ENCODE data around the gene PROZ. TPM values are rescaled to one million over a fixed set of nuclear protein-coding genes. Genes with fewer than 3 reads are reported as not detected.

PROZ gene
- total RNA-seq, 1 donor from 2014 or later = not detected

DNA sequence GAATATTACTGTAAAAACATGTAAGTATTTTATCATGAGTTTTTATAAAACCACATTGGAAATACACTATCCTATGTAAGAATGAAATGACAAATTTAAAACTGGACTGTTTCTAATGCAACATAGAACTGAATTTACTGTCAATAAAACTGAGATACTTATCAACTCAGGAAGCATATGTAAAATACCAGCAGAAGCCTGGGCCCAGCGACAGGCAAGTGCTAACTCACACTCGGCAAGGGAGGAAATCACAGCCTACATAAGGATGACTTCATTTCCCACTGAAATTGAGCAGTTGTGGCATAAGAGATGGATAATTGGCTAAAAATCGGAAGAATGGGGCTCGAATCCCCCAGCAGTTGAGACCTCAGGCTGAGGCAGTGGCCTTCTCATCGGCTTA is 12.1 kb downstream of the PROZ start:
- Mint-ChIP-seq H3K4me3 (no peak overlapping the region), H3K27me3 (ENCODE audit: low read depth) (no peaks in the 10 kb centered on the region), H3K36me3 (ENCODE audit: low read depth) (peaks cover 23% of the 10 kb centered on the region), H3K27ac (ENCODE audit: unreplicated experiment) (no peak overlapping the region), H3K4me1 (no peaks in the 10 kb centered on the region), H3K9me3 (no peaks in the 10 kb centered on the region)
- DNase-seq (ENCODE audit: low read depth, low spot score) = no peak
- TF ChIP-seq, protein P1, sequence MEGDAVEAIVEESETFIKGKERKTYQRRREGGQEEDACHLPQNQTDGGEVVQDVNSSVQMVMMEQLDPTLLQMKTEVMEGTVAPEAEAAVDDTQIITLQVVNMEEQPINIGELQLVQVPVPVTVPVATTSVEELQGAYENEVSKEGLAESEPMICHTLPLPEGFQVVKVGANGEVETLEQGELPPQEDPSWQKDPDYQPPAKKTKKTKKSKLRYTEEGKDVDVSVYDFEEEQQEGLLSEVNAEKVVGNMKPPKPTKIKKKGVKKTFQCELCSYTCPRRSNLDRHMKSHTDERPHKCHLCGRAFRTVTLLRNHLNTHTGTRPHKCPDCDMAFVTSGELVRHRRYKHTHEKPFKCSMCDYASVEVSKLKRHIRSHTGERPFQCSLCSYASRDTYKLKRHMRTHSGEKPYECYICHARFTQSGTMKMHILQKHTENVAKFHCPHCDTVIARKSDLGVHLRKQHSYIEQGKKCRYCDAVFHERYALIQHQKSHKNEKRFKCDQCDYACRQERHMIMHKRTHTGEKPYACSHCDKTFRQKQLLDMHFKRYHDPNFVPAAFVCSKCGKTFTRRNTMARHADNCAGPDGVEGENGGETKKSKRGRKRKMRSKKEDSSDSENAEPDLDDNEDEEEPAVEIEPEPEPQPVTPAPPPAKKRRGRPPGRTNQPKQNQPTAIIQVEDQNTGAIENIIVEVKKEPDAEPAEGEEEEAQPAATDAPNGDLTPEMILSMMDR (conservative IDR thresholded peaks at IDR 0.05) = no peak

GRCh38 chr13:113171250-113172125 is 13.0 kb downstream of the PROZ start:
- TF ChIP-seq, protein P1 (conservative IDR thresholded peaks at IDR 0.05) = no peak
- Mint-ChIP-seq H3K4me1 (no peaks in the 10 kb centered on the region), H3K9me3 (no peaks in the 10 kb centered on the region), H3K4me3 (no peak overlapping the region), H3K36me3 (ENCODE audit: low read depth) (peaks cover 26% of the 10 kb centered on the region), H3K27me3 (ENCODE audit: low read depth) (no peaks in the 10 kb centered on the region), H3K27ac (ENCODE audit: unreplicated experiment) (no peak overlapping the region)
- DNase-seq (ENCODE audit: low read depth, low spot score) = no peak

DNA sequence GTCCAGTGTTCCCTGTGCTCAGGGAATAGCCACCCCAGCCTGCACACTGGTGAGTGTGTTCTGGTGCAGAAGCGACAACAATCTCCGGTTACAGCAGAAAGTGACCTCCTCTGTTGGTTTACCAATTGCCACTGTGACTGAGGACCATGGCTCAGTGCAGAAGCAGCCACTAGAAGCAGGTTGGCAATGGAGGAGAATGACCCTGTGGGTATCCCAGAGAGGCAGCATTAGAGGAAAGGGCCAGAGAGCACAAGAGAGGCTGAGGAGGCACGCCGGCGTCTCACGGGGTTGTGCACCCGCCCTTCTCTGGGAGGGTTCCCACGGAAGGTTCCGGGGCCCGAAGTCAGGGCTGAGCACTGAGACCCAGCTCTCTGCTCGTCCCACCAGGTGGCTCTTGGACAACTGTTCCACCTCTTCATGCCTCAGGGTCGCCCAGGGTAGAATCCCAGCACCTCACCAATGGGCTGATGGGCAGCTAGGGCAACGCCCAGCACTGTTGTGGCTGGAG is 14.0 kb downstream of the PROZ start:
- Mint-ChIP-seq H3K4me1 (no peaks in the 10 kb centered on the region), H3K9me3 (no peaks in the 10 kb centered on the region), H3K4me3 (no peak overlapping the region), H3K27me3 (ENCODE audit: low read depth) (no peaks in the 10 kb centered on the region), H3K36me3 (ENCODE audit: low read depth) (peaks cover 21% of the 10 kb centered on the region), H3K27ac (ENCODE audit: unreplicated experiment) (no peak overlapping the region)
- TF ChIP-seq, protein P1 (conservative IDR thresholded peaks at IDR 0.05) = no peak
- no peak for DNase-seq (ENCODE audit: low read depth, low spot score)

- TF ChIP-seq, protein P1 (conservative IDR thresholded peaks at IDR 0.05) = no peak
- Mint-ChIP-seq H3K4me1 (peaks cover 7% of the 10 kb centered on the region), H3K9me3 (no peaks in the 10 kb centered on the region), H3K4me3 (no peak overlapping the region), H3K36me3 (ENCODE audit: low read depth) (peaks cover 17% of the 10 kb centered on the region), H3K27me3 (ENCODE audit: low read depth) (no peaks in the 10 kb centered on the region), H3K27ac (ENCODE audit: unreplicated experiment) (no peak overlapping the region)
- no peak for DNase-seq (ENCODE audit: low read depth, low spot score)
These were observed 17.8 kb downstream of the PROZ start for GRCh38 chr13:113176280-113176679.

- TF ChIP-seq, protein P1 (conservative IDR thresholded peaks at IDR 0.05) = no peak
- Mint-ChIP-seq H3K27me3 (ENCODE audit: low read depth) (no peaks in the 10 kb centered on the region), H3K4me3 (no peak overlapping the region), H3K4me1 (peaks cover 7% of the 10 kb centered on the region), H3K36me3 (ENCODE audit: low read depth) (peaks cover 17% of the 10 kb centered on the region), H3K27ac (ENCODE audit: unreplicated experiment) (no peak overlapping the region), H3K9me3 (no peaks in the 10 kb centered on the region)
- DNase-seq (ENCODE audit: low read depth, low spot score) = no peak
These were observed 18.4 kb downstream of the PROZ start for GRCh38 chr13:113176822-113177221.

All from neural crest cell (in vitro differentiated cells).